ENCODE data around the gene MYO3A. TPM values are rescaled to one million over a fixed set of nuclear protein-coding genes. Genes with fewer than 3 reads are reported as not detected.

MYO3A gene
- total and polyA plus RNA-seq, 4 donors = 0.33 TPM; not detected in 2

- H3K9me3 ChIP-seq (ENCODE audit: control insufficient read depth in 4 of 4, low read length in 3 of 4) = peaks cover 0 to 1% (median 0%) of the 10 kb centered on the region in 4 donors
- WGBS = 22% methylated on average over 2 of the region's 2 CpGs
- no peak for DNase-seq (ENCODE audit: low spot score)
- peaks cover 0 to 2% (median 0%) of the 10 kb centered on the region in 4 donors for H3K27me3 ChIP-seq (ENCODE audit: control insufficient read depth in 4 of 4, insufficient read depth in 4 of 4, low read length in 3 of 4)
- no peak overlapping the region for H3K9ac ChIP-seq (ENCODE audit: low read depth in 1 of 2, low read length in 2 of 2)
- no peak for TF ChIP-seq CTCF (IDR thresholded peaks at IDR 0.05; ENCODE audit: low read depth, low read length, missing input control)
- TF ChIP-seq TAF1 (conservative IDR thresholded peaks at IDR 0.05) = no peak
- no peak for TF ChIP-seq ATF3 (IDR thresholded peaks at IDR 0.05)
- TF ChIP-seq FOXA2 (IDR thresholded peaks at IDR 0.05) = no peak
- TF ChIP-seq GABPA (IDR thresholded peaks at IDR 0.05 in 1 of 2, conservative IDR thresholded peaks at IDR 0.05 in 1 of 2) = no peak
- no peak for TF ChIP-seq JUND (IDR thresholded peaks at IDR 0.05)
- no peak for TF ChIP-seq SP1 (IDR thresholded peaks at IDR 0.05)
- no peak for TF ChIP-seq EGR1 (IDR thresholded peaks at IDR 0.05; ENCODE audit: low read depth in 2 of 2)
- no peak for TF ChIP-seq RAD21 (IDR thresholded peaks at IDR 0.05)
- TF ChIP-seq REST (IDR thresholded peaks at IDR 0.05) = no peak
- H3K27ac ChIP-seq (ENCODE audit: low read depth in 1 of 2, low read length in 2 of 2) = no peak overlapping the region
- H3K4me1 ChIP-seq (ENCODE audit: control insufficient read depth in 4 of 4, insufficient read depth in 4 of 4, low read length in 3 of 4) = no peaks in the 10 kb centered on the region
- no peaks in the 10 kb centered on the region for H3K36me3 ChIP-seq (ENCODE audit: control insufficient read depth in 4 of 4, insufficient read depth in 3 of 4, low read depth in 1 of 4, low read length in 3 of 4)
- no peak overlapping the region for H3K4me3 ChIP-seq (ENCODE audit: low read depth in 1 of 3, low read length in 3 of 3)
Observed at GRCh38 chr10:25912866-25913265, 21.2 kb upstream of the MYO3A start.

GRCh38 chr10:25914776-25915175 lies 19.3 kb upstream of the MYO3A start:
- no peak for DNase-seq (ENCODE audit: low spot score)
- peaks cover 0 to 2% (median 0%) of the 10 kb centered on the region in 4 donors for H3K27me3 ChIP-seq (ENCODE audit: control insufficient read depth in 4 of 4, insufficient read depth in 4 of 4, low read length in 3 of 4)
- no peak overlapping the region for H3K27ac ChIP-seq (ENCODE audit: low read depth in 1 of 2, low read length in 2 of 2)
- peaks cover 0 to 1% (median 0%) of the 10 kb centered on the region in 4 donors for H3K9me3 ChIP-seq (ENCODE audit: control insufficient read depth in 4 of 4, low read length in 3 of 4)
- no peak overlapping the region for H3K4me3 ChIP-seq (ENCODE audit: low read depth in 1 of 3, low read length in 3 of 3)
- no peak overlapping the region for H3K9ac ChIP-seq (ENCODE audit: low read depth in 1 of 2, low read length in 2 of 2)
- no peaks in the 10 kb centered on the region for H3K36me3 ChIP-seq (ENCODE audit: control insufficient read depth in 4 of 4, insufficient read depth in 3 of 4, low read depth in 1 of 4, low read length in 3 of 4)
- no peaks in the 10 kb centered on the region for H3K4me1 ChIP-seq (ENCODE audit: control insufficient read depth in 4 of 4, insufficient read depth in 4 of 4, low read length in 3 of 4)
- 64% methylated on average over 2 of the region's 2 CpGs for WGBS
- TF ChIP-seq YY1 (IDR thresholded peaks at IDR 0.05) (no peak), ZBTB33 (IDR thresholded peaks at IDR 0.05) (no peak), ATF3 (IDR thresholded peaks at IDR 0.05) (no peak), HNF4G (IDR thresholded peaks at IDR 0.05) (no peak), SP1 (IDR thresholded peaks at IDR 0.05) (no peak), TAF1 (conservative IDR thresholded peaks at IDR 0.05) (no peak), NR2F2 (IDR thresholded peaks at IDR 0.05) (no peak), EGR1 (IDR thresholded peaks at IDR 0.05; ENCODE audit: low read depth in 2 of 2) (no peak), FOXA2 (IDR thresholded peaks at IDR 0.05) (no peak), RAD21 (IDR thresholded peaks at IDR 0.05) (no peak), JUND (IDR thresholded peaks at IDR 0.05) (no peak), RXRA (IDR thresholded peaks at IDR 0.05) (no peak), GABPA (IDR thresholded peaks at IDR 0.05 in 1 of 2, conservative IDR thresholded peaks at IDR 0.05 in 1 of 2) (no peak), REST (IDR thresholded peaks at IDR 0.05) (no peak), HNF4A (conservative IDR thresholded peaks at IDR 0.05) (no peak), CTCF (IDR thresholded peaks at IDR 0.05; ENCODE audit: low read depth, low read length, missing input control) (no peak), FOXA1 (IDR thresholded peaks at IDR 0.05) (no peak)

Measured in liver (tissue), 9 donors.